ELR (cell line): ENCODE results near the gene KDM2A.
"Not testable (repeated sequence)": the region's sequence is repeated elsewhere in the genome, so short reads cannot be mapped to it uniquely, and the experiment has no call there.

Source experiments
- DNase-seq: peaks from one replicate; pipeline ENCODE4 v3.0.0-alpha.2; 2015; ENCODE audit warnings: low read depth

Gene KDM2A

DNA sequence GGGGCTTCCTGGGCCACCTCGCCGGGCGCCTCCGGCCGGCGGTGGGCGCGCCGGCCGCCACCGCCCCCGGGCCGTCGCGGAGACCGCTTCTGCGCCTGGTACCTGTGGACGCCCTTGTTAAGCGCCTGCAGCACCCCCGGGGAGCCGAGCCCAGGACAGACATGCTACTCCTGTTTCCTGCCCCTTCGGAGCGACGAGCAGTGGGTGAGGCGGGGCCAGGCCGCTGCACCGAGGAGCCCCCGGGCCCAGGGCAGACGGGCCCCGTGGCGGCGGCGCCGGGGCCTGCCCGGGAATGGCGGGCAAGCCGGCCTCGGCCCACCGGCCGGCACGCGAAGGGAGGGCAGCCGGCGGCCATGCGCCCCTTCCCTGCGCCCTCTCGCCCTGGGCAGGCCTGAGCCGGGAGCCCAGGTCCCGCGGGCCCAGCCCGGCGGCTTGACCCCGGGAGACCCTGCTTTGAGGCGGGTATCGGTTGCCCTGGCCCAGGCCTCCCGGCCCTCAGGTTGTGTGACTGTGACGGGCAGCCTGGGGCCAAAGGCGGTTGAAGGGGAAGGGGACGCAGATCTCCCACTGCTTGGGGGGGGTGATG, 789 bp upstream of the KDM2A start:
- DNase-seq: peak; percentile 46

DNA sequence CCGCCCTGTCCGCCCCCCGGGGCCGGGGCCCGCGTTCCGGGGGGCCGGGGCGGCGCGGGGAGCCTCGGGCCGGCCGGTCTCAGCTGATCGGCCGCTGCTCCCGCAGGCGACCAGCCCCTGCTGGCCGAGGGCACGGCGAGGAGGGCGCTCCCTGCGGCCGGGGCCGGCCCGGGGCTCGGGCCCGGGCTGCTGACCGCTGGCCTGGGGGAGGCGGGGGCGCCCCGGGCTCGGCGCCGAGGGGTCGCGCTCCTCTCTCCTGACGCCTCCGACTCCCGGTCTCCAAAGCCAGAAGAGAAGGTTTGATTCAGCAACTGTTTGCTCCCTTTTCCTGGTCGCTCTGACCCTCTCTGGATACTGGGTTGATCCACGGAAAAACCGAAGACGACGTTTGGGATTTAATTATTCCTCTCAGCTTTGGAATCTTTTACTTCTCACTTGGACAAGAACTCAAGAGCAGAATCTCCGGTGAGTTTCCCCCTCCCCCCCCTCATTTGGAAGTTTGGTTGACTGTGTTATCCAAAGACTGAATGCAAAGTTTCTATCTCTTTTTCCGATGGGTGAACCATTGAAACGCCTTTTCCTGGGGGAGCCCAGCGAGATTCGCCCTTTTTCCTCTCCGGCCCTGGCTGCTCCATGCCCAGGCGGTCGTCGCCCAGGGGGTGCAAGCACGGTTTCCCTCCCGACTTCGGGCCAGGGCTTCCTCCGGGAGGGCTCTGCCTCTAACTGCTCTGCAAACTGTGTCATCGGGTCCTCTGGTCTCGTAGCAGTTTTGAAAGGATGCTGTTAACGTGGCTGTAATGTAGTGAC, 725 bp downstream of the KDM2A start:
- DNase-seq: peak; percentile 49

DNA sequence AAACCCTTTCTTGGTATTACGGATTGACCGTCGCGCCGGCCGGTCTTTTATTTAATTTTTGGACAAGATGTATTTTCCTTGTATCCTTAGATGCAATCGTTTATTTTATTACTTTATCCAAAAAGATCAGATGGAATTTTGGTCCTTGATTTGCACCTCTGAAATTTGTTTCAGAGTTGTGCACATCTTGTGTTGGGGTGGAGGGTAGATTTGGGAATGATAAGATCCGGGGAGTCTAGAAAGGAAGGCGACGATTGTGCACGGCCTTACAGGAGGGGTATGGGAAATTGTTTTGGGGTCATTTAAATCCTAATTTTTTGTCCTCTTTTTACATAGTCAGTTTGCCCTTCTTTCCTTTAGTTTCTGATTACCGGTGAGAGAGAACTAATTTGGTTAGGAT, 1.4 kb downstream of the KDM2A start:
- DNase-seq: peak; percentile 19

DNA sequence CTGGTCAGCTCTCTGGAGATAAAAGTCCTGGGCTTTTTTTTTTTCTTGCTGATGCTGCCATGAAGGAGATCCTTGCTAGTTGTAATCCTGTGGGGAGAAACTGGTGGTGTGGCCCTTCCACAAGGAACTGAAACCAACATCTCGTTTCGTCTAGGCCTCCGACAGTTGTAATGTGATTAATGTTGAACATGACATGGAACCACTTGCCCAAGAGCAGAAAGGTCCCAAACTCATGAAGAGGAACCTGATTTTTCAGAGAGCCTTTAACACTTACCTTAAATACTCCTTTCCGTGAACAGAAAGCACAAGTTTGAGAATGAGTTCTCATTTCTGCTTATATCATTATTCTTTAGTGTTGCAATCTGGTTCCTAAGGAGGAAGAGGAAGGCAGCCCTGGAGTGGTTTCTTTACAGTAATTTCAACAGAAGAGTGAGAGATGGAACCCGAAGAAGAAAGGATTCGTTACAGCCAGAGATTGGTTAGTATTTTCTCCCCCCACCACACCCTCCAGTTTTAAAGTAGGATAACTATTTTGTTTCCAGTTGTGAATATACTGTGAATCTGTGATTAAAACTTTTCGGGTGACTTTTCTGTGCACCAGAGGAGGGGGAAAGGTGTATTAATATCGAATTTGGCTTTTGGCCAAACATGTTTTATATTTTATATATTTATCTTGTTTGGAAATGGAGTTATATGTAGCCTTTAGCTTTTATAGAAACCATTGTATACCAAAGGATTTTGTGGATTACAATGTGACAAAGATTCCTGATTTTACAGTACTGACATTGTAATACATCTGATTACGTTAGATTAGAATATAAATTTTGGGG, 2.0 kb downstream of the KDM2A start:
- DNase-seq: peak; percentile 57

DNA sequence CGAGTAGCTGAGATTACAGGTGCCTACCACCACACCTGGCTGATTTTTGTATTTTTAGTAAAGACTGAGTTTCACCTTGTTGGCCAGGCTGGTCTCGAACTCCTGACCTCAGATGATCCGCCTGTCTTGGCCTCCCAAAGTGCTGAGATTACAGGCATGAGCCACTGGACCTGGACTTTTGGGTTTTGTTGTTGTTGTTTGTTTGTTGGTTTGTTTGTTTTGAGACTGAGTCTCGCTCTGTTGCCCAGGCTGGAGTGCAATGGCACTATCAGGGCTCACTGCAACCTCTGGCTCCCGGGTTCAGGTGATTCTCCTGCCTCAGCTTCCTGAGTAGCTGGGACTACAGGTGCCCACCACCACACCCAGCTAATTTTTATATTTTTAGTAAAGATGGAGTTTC, 4.7 kb downstream of the KDM2A start:
- DNase-seq: not testable (repeated sequence)

DNA sequence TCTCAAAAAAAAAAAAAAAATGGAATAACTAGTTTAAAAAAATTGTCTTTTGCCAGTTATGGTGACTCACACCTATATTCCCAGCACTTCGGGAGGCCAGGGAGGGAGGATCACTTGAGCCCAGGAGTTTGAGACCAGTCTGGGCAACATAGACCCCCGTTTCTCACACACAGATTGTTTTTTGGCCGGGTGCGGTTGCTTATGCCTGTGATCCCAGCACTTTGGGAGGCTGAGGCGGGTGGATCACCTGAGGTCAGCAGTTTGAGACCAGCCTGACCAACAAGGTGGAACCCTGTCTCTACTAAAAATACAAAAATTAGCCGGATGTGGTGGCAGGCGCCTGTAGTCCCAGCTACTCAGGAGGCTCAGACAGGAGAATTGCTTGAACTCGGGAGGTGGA, 7.2 kb downstream of the KDM2A start:
- not testable (repeated sequence) for DNase-seq

DNA sequence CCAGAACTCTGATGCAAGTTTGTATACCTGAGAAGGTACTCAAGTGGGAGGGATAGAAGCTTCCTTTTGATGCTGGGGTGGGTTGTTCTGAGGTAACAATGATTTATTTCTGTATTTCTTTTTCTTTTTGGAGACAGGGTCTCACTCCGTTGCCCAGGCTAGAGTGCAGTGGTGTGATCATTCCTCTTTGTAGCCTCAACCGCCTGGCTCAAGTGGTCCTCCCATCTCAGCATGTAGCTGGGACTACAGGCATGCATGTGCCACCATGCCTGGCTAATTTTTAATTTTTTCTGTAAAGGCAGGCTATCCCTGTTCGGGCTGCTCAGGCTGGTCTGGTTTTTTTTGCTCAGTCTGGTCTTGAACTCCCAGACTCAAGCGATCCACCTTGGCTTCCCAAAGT, 7.9 kb downstream of the KDM2A start:
- DNase-seq: no peak

DNA sequence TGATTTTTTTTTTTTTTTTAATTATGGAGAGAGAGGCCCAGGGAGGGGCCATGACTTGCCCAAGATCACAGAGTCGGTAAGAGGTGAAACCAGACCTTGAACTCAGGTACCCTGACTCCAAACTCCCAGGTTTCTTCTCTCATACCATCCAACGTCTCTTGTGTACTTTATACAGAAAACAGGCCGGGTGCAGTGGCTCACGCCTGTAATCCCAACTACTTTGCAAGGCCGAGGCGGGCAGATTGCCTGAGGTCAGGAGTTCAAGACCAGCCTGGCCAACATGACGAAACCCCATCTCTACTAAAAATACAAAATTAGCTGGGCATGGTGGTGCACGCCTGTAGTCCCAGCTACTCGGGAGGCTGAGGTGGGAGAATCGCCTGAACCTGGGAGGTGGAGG, 11.8 kb downstream of the KDM2A start:
- not testable (repeated sequence) for DNase-seq

DNA sequence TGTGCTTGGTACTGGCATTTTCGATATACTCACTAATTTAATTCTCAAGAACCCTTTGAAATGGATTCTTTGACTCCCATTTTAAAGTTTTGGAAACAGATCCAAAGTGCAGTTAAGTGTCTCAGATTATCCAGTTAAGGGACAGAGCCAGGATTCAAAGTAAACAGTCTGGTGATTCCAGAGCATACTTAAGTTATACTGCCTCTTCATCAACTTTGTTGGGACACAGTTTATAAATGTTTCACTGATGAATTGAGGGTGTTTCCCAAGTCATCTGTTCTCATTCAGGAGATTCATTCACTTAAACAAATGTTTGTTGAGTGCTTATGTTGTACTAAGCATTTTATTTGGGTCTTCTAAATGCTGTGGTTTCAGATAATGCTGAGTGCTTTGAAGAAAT, 17.1 kb downstream of the KDM2A start:
- no peak for DNase-seq

DNA sequence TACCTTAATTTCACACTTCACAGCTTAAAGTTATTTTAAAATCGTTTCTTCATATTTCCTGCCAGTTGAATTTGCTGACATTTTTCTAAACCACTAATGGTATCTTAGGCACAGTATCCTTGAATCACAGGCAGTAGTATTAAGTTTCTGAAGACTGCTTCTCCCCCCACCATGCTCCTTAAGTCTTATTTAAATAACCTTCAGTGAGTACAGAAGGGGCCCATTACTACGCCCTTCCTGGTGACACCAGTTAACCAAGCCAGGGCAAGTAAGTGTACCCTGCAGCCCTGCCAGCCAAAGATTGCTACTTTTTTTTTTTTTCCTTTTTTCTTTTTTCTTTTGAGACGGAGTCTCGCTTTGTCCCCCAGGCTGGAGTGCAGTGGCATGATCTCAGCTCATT, 19.9 kb downstream of the KDM2A start:
- DNase-seq: no peak

DNA sequence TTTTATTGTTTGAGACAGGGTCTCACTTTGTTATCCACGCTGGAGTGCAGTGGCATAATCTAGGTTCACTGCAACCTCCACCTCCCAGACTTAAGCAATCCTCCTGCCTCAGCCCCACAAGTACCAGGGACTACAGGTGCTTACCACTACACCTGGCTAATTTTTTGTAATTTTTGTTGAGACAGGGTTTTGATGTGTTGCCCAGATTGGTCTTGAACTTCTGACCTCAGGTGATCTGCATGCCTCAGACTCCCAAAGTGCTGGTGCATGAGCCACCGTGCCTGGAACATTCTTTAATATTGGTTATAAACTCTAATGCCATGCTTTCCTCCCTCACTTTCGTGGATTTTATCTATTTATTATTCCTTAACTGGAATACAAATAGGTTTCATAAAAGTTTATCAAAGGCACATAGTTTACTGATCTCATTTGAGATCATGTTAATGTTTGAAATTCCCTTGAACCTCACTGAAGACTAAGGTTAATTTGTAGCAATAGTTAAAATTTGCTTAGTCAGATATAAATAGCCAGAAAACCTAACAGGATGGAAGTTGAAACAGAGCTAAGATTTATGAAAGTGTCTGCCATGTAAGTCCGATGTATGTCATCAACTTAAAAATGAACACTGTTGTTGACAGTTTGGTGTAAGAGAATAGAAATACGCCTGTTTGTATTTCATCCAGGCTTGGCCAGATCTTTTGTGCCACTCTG, 27.6 kb downstream of the KDM2A start:
- no peak for DNase-seq

DNA sequence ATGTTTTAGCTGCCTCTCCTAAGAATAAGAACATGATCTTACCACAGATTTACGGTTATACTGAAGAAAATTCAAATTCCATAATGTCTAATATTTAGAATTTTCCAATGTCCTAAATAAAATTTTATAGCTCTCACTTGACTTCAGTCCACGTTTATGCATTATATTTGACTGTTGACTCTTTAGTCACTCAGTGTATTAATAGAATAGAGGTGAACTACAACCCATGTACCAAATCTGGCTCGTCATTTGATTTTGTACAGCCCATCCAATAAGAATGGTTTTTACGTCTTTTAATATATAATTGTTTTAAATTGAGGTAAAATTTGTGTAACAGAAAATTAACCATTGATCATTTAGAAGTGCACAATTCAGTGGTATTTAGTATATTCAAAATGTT, 34.9 kb downstream of the KDM2A start:
- no peak for DNase-seq

DNA sequence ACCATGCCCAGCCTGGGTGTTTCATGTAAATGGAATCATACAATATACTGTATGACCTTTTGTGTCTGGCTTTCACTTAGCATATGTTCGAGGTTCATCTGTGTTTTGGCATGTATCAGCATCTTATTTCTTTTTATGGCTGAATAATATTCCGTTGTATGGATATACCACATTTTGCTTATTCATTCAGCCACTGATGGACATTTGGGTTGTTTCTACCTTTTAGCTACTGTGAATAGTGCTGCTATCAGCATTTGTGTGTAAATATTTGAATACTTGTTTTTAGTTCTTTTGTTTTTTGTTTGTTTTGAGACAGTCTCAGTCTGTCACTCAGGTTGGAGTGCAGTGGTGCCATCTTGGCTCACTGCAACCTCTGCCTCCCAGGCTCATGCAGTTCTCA, 35.7 kb downstream of the KDM2A start:
- DNase-seq: no peak

DNA sequence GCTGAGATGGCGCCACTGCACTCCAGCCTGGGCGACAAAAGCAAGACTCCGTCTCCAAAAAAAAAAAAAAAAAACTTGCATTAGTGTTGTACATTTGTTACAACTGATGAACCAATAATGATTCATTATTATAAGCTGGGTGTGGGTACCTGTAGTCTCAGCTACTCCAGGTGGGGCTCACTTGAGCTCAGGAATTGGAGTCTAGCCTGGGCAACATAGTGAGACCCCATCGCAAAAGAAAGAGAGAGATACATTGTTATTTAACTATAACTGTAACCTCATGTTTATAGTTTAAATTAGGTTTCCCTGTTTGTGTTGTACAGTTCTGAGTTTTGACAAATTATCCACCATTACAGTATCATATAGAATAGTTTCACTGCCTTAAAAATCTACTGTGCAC, 38.6 kb downstream of the KDM2A start:
- DNase-seq: no peak

DNA sequence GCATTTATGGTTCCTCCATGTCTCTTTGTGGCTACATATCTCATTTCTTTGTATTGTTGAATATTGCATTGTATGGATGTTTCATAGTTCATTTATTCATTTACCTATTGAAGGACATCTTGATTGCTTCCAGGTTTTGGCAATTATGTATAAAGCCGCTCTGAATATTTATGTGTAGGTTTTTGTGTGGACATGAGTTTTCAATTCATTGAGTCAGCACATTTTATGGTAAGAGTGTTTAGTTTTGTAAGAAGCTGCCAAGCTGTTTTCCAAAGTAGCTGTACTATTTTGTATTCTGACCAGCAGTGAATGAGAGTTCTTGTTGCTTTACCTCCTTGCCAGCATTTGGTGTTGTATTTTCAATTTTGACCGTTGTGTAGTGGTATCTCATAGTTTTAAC, 39.2 kb downstream of the KDM2A start:
- DNase-seq: no peak

DNA sequence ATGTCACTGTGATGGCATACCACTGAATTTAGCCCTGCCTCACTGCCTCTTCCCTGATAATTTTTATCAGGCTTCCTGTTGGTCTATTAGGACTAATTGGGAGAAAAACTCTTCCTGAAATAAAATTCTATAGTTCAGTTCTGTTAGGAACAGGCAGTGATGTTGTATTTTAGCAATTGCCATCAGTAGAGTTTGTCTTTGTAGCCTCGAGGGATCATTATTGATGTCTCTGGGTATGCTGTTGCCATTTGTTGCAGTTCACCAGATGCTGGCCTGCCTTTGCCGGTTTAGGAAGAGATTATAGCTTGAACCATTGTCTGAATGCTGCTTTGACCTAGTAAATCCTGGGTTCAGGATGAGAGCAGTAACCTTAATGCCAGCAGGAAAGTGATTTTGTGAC, 41.0 kb downstream of the KDM2A start:
- DNase-seq: no peak

DNA sequence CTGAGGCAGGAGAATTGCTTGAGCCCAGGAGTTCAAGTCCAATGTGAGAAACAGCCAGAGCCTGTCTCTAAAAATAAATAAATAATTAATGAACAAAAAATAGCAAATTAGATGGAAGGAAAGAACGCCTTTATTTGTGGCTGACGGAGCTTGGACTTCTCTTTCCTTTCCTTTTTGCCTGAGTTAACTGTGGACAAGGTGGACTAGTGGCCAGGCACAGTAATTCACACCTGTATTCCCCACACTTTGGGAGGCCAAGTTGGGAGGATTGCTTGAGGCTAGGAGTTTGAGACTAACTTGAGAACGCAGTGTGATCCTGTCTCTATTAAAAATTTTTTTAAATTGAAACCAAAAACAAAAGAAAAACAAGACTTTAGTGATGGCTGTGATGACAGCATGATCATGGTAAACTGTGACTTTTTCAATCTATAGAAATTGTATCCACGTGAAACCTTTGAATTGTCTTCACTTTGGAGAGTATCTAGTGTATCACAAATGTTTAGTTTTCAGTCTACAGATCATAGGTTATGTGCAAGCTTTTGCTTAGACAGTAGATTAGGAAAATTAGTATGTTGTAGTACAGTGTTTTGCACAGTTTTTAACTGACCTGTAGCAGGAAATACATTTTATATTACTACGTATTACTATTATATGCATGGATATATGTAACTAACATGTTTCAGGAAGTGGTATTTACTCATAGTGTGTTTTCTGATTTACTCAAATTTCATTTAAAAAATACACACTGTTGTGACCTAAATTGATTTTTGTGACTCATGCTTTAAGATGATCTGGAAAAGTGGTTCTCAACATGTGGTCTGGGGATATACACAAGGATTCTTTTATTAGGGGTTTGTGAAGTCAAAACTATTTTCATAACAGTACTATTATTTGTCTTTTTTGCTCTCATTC, 42.1 kb downstream of the KDM2A start:
- peak; percentile 66 for DNase-seq

DNA sequence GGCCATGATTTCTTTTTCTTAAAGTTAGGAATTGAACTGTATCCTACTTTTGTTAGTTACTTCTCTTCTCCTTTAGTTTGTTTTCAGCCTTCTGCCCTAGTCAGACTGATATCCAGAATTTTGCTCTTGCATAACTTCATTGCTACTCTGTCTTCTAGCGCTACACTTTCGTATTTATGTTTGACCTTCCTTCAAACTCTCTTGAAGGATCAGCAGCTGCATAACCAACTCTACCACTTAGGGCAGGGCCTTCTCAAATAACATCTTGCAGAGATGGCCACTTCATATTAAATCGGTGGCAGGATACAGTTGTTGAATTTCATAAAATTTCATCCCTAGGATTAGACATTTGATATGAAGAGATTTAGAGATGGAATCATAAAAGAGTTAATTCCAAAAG, 43.9 kb downstream of the KDM2A start:
- no peak for DNase-seq

DNA sequence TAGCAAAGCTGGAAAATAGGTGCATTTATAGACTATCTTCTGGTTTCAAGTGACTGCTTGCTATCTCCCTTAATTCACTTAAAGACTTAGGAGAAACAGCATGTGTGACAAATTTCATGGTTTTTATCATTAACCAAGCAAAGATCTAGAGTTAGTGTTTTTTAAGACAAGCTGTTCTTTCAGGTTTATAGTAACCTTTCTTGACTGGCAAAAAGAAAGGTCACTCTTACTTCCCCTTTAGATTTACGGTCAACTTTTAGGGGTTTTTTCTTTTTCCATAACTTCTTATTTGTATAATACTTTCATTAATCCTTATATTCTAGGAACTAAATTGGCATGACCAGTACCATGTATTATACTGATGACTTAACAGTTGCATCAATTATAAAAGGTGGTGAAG, 46.6 kb downstream of the KDM2A start:
- DNase-seq: no peak

DNA sequence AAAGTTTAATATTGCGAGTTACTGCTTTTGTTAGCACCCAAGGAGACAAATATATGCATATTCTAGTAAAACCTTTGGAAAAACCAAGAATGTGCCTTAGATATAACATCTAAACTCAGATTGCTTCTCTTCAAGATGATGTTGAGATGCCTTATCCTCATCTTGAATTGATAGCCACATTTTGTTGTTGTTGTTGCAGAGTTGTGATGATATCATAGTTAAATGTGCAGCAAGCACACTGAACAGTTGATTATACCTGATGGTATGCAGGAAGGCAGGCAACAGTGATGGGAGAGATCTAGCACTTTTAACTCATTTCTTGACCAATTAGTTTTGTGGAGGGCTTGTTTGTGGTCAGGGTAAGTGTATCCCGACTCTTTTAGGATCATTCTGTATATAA, 48.0 kb downstream of the KDM2A start:
- no peak for DNase-seq

DNA sequence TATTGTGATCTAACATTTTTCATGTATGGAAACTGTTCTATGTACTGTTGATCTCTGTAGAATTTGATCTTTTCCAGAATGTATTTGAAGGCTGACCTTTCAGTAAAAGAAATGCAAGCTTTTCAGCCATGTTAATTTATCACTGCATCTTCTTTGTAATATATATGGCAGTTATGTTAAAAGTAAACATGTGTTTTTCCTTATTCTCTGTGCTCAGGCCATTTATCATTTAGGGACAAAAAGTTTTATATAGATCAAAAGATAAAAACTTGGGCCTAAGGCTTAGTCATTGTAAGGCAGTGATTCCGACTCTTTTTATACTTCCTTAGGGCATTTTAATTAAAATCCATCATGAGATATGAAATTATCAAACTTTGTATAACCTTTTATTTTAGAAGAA, 48.7 kb downstream of the KDM2A start:
- peak; percentile 41 for DNase-seq
